Brain microvascular endothelial cell (primary cell): ENCODE data around the gene DNAJB6.

Experiments used
- DNase-seq: peaks from one replicate; pipeline ENCODE4 v3.0.0-alpha.2; 2020
- H3K27ac ChIP-seq: fragments of 250-450 bp; sonication (Bioruptor Pico); 2 replicates; pipeline ENCODE4 v1.5.1; 2020; ENCODE audit warnings: mild to moderate bottlenecking, moderate library complexity
- H3K27me3 ChIP-seq: fragments of 250-450 bp; sonication (Bioruptor Pico); replicated peaks from 2 replicates; pipeline ENCODE4 v1.5.1; 2020; ENCODE audit warnings: mild to moderate bottlenecking
- H3K36me3 ChIP-seq: fragments of 250-450 bp; sonication (Bioruptor Pico); replicated peaks from 2 replicates; pipeline ENCODE4 v1.5.1; 2020; ENCODE audit warnings: mild to moderate bottlenecking
- H3K4me3 ChIP-seq: 2 replicates; pipeline ENCODE4 v1.5.1; 2011; ENCODE audit warnings: low read depth, mild to moderate bottlenecking, control low read depth, low read length, moderate library complexity
- in situ Hi-C: cut with HindIII; loops from 2 replicates; pipeline ENCODE4 v1.10.0; 2017; ENCODE audit warnings: low sequenced_read_pairs, low pct_ligation_motif_present
- TF ChIP-seq, protein P1 (sequence below): IDR thresholded peaks from 2 replicates; pipeline ENCODE4 v1.5.1; 2011; ENCODE audit warnings: low read depth, mild to moderate bottlenecking, moderate library complexity, low read length, control low read depth, inconsistent platforms; ENCODE audit errors: missing control alignments

Gene DNAJB6

DNA sequence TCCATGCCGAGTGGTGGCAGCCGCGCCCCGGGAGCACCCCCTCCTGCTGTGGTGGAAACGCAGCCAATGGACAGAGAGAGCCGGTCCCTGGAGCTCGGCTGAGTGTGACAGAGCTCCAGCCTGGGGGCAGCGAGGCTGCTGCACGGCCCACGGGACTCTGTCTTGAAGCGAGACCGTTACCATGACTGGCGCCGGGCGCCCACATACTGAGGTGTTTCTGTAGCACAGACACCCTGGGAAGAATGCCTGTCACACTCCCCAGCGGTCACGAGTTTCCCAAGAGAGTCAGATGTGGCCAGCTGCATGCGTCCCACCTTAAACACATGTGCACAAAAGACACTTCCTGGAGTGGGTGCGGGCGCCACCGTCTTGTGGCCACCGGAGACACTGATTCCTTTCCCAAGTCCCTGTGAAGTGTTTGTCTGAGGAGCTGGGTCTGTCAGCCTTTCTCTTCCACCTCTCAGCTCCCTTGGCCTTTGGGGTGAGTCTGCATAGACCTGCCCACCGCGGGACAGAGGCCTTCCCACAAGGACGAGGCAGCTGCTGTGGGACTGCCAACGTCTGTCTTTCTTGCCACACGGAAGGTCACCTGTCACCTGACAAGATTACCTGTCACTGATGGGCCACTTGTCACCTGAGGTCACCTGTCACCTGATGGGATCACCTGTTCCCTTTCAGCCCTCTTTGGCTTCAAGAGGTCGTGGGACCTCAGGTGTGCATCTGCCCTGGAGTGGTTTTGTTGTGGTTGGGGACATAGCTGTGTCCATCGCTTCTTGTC is 94.6 kb downstream of the DNAJB6 start:
- Histone ChIP-seq H3K4me3 (no peak overlapping the region), H3K27me3 (no peaks in the 10 kb centered on the region), H3K36me3 (no peaks in the 10 kb centered on the region), H3K27ac (no peak overlapping the region)
- DNase-seq = no peak
- TF ChIP-seq, protein P1, sequence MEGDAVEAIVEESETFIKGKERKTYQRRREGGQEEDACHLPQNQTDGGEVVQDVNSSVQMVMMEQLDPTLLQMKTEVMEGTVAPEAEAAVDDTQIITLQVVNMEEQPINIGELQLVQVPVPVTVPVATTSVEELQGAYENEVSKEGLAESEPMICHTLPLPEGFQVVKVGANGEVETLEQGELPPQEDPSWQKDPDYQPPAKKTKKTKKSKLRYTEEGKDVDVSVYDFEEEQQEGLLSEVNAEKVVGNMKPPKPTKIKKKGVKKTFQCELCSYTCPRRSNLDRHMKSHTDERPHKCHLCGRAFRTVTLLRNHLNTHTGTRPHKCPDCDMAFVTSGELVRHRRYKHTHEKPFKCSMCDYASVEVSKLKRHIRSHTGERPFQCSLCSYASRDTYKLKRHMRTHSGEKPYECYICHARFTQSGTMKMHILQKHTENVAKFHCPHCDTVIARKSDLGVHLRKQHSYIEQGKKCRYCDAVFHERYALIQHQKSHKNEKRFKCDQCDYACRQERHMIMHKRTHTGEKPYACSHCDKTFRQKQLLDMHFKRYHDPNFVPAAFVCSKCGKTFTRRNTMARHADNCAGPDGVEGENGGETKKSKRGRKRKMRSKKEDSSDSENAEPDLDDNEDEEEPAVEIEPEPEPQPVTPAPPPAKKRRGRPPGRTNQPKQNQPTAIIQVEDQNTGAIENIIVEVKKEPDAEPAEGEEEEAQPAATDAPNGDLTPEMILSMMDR = no peak
- in situ Hi-C loops = no loop called here

DNA sequence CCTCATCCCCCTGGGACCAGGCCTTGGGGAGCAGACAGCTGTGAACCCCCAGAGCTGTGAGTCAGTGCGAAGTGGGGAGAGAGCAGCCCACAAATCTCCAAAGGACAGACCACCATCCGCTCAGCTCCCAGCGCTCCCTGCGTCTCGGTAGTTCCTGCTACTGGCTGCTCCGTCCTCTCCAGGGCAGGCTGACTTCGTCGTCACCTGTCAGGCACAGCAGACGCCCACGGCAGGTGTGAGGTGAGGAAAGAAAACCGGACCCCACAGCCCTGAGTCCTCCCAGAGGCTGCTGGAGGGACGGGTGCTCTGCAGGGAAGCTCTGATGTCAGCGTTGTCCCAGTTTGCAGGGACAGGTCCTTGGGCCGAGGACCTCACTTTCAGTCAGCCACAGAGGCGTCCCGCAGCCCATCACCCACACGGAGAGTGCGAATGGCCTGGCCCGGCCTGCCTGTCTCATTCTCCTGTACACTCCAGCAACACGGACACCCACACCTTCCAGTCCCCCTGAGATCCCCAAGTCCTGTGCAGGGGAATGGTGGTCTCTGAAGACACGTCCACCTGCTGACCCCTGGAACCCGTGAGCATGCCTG is 95.2 kb downstream of the DNAJB6 start:
- DNase-seq = no peak
- H3K4me3 ChIP-seq = no peak overlapping the region
- in situ Hi-C loops = no loop called here
- H3K36me3 ChIP-seq = no peaks in the 10 kb centered on the region
- TF ChIP-seq, protein P1 = no peak
- no peaks in the 10 kb centered on the region for H3K27me3 ChIP-seq
- H3K27ac ChIP-seq = no peak overlapping the region

- peak; percentile 55 for DNase-seq
- Histone ChIP-seq H3K36me3 (no peaks in the 10 kb centered on the region), H3K27ac (no peak overlapping the region), H3K27me3 (no peaks in the 10 kb centered on the region), H3K4me3 (no peak overlapping the region)
- in situ Hi-C loops = no loop called here
- TF ChIP-seq, protein P1 = no peak
Observed at GRCh38 chr7:157432541-157432956, 95.7 kb downstream of the DNAJB6 start.

DNA sequence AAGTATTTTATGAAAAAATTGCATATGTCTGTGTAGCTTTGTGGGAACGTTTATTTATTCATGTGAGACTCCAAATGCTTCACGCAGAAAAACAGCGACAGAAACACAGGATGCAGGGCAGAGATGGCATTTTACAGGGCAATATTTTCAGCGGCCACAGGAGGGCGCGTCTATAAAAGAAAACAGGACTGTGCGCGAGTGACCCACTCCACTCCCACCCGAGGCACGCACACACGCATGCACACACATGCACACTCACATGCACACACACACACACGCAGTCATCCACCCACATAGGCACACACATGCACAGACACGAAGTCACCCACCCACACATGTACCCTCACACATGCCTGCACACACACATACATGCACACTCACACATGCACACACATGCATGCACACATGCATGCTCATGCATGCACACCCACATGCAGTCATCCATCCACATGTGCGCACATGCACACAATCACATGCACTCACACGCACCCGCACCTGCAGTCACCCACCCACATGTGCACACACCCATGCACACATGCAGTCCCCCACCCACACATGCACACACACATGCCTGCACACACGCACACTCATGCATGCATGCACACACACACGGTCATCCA is 96.3 kb downstream of the DNAJB6 start:
- in situ Hi-C loops = no loop called here
- Histone ChIP-seq H3K4me3 (no peak overlapping the region), H3K27ac (no peak overlapping the region), H3K36me3 (no peaks in the 10 kb centered on the region), H3K27me3 (no peaks in the 10 kb centered on the region)
- TF ChIP-seq, protein P1 = peak; percentile 80
- DNase-seq = peak; percentile 43

DNA sequence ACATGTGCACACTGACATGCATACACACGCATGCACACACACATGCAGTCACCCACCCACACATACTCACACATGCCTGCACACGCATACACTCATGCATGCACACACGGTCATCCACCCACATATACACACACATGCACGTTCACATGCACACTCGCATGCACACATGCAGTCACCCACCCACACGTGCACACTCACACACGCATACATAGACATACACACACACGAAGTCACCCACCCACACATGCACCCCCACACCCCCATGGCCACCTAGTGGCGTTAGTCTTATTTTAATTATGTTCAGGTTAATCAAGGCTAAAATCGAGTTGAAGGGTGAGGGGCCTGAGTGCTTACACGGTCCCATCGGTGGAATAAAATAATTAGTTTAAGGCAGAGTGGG is 96.8 kb downstream of the DNAJB6 start:
- DNase-seq = no peak
- TF ChIP-seq, protein P1 = no peak
- no peaks in the 10 kb centered on the region for H3K36me3 ChIP-seq
- no peaks in the 10 kb centered on the region for H3K27me3 ChIP-seq
- H3K4me3 ChIP-seq = no peak overlapping the region
- in situ Hi-C loops = no loop called here
- no peak overlapping the region for H3K27ac ChIP-seq
